Kidney (tissue), 14 donors: ENCODE results near the gene C6. TPM values are rescaled to one million over a fixed set of nuclear protein-coding genes. Genes with fewer than 3 reads are reported as not detected.
A peak's percentile ranks its signal among the peaks of the same experiment; 100 is the strongest.
"Not testable (repeated sequence)": the region's sequence is repeated elsewhere in the genome, so short reads cannot be mapped to it uniquely, and the experiment has no call there.

Experiments used
- DNase-seq, 5 donors: peaks; one replicate each; pipeline ENCODE4 v3.0.0-alpha.2; 2013 to 2020
- FAIRE-seq: peaks from 2 replicates; lab custom pipeline; 2012; peaks lifted over from hg19 to GRCh38; lab: Jason Lieb, UNC
- H3K27ac ChIP-seq, 2 donors: one replicate each; pipeline ENCODE4 v1.7.0; 2013; ENCODE audit warnings: low read depth in 2 of 2, low read length in 2 of 2, inconsistent platforms in 1 of 2
- H3K27me3 ChIP-seq: one replicate; pipeline ENCODE4 v1.7.1; 2013; ENCODE audit warnings: low read length, inconsistent platforms; ENCODE audit not compliant: control insufficient read depth, insufficient read depth
- H3K36me3 ChIP-seq, 3 donors: one replicate each; pipeline versions ENCODE4 v1.7.0 to v1.7.1; 2013; ENCODE audit warnings: low read length in 3 of 3, control low read depth in 1 of 3, inconsistent platforms in 1 of 3; ENCODE audit not compliant: insufficient read depth in 3 of 3, control insufficient read depth in 2 of 3
- H3K4me1 ChIP-seq, 3 donors: one replicate each; pipeline versions ENCODE4 v1.7.0 to v1.7.1; 2013; ENCODE audit warnings: low read length in 3 of 3, inconsistent platforms in 1 of 3, low read depth in 1 of 3; ENCODE audit not compliant: control insufficient read depth in 2 of 3, insufficient read depth in 2 of 3
- H3K4me3 ChIP-seq, 3 donors: one replicate each; pipeline versions ENCODE4 v1.7.0 to v1.8.1; 2013; ENCODE audit warnings: low read length in 3 of 3, control low read depth in 1 of 3, inconsistent platforms in 1 of 3
- H3K9ac ChIP-seq, 3 donors: one replicate each; pipeline versions ENCODE4 v1.7.0 to v1.7.1; 2013; ENCODE audit warnings: low read length in 3 of 3, control low read depth in 1 of 3, inconsistent platforms in 1 of 3
- H3K9me3 ChIP-seq, 3 donors: one replicate each; pipeline versions ENCODE4 v1.7.0 to v1.7.1; 2013; ENCODE audit warnings: low read length in 3 of 3, control low read depth in 1 of 3, inconsistent platforms in 1 of 3; ENCODE audit not compliant: control insufficient read depth in 2 of 3, insufficient read depth in 1 of 3
- CTCF ChIP-seq: IDR thresholded peaks from 3 replicates; pipeline ENCODE4 v1.5.1; 2012; ENCODE audit warnings: mild to moderate bottlenecking, moderate library complexity, borderline replicate concordance; ENCODE audit not compliant: insufficient read depth; ENCODE audit errors: extremely low read depth
- intact Hi-C: fragments of 100-400 bp; cut with DNase I; formaldehyde crosslinking; loops from one replicate; pipeline ENCODE4 v1.11.1; 2022
- polyA plus RNA-seq: library from polyadenylated mRNA; stranded (reverse); fragments of 350-450 nt; fragmentation: Illumina TruSeq; extraction: RNeasy Lipid Tissue Mini Kit (QIAGEN cat#74804); gene quantifications from one replicate; pipeline ENCODE4 v1.2.3, GENCODE V29; 2014; ENCODE audit warnings: low read depth, low replicate concordance; ENCODE audit not compliant: insufficient read depth
- total RNA-seq: library from RNA; stranded (reverse); fragmentation: NEBNext Ultra II Directional; extraction: Animal tissue kit (Norgen Biotek cat#: 25700); gene quantifications from one replicate; pipeline ENCODE4 v1.2.1, GENCODE V29; 2021
- donor health status: control.
- donor health status: control.
- donor health status: control.
- donor health status: control.
- donor health status: control.
- donor health status: DM: yes; HTN: yes; CAD: no.
- donor health status: Normal renal cell carcinoma (clear cell type).

C6 gene
- total and polyA plus RNA-seq, 2 donors from 2014 or later, result 5.2 to 46.2 TPM

GRCh38 chr5:41218929-41219657 lies 5.8 kb upstream of the C6 start:
- Histone ChIP-seq H3K4me1 (peaks cover 0 to 5% (median 0%) of the 10 kb centered on the region in 3 donors), H3K36me3 (no peaks in the 10 kb centered on the region), H3K9me3 (no peaks in the 10 kb centered on the region), H3K4me3 (no peak overlapping the region), H3K27me3 (no peaks in the 10 kb centered on the region), H3K9ac (no peak overlapping the region), H3K27ac (peak overlapping the region in 1 of 2 donors; percentile 37)
- DNase-seq, result no peak
- no peak for FAIRE-seq
- TF ChIP-seq CTCF, result no peak
- intact Hi-C loops, result no loop called here

- H3K9ac ChIP-seq, result no peak overlapping the region
- FAIRE-seq (no peak), DNase-seq (peak in 1 of 5 donors; percentile 5)
- no peak overlapping the region for H3K4me3 ChIP-seq
- H3K9me3 ChIP-seq, result no peaks in the 10 kb centered on the region
- no peak for TF ChIP-seq CTCF
- no peaks in the 10 kb centered on the region for H3K27me3 ChIP-seq
- intact Hi-C loops, result no loop called here
- H3K36me3 ChIP-seq, result no peaks in the 10 kb centered on the region
- no peak overlapping the region for H3K27ac ChIP-seq
- H3K4me1 ChIP-seq, result peaks cover 0 to 8% (median 0%) of the 10 kb centered on the region in 3 donors
These were observed 850 bp upstream of the C6 start for GRCh38 chr5:41214182-41214581.

- DNase-seq (no peak), FAIRE-seq (no peak)
- H3K27ac ChIP-seq, result no peak overlapping the region
- H3K27me3 ChIP-seq, result no peaks in the 10 kb centered on the region
- H3K4me3 ChIP-seq, result no peak overlapping the region
- no peaks in the 10 kb centered on the region for H3K36me3 ChIP-seq
- no peaks in the 10 kb centered on the region for H3K9me3 ChIP-seq
- H3K9ac ChIP-seq, result no peak overlapping the region
- no peak for TF ChIP-seq CTCF
- intact Hi-C loops, result no loop called here
- H3K4me1 ChIP-seq, result peaks cover 0 to 8% (median 0%) of the 10 kb centered on the region in 3 donors
These were observed 397 bp downstream of the C6 start for GRCh38 chr5:41212935-41213334.

GRCh38 chr5:41211417-41211816 lies 1.9 kb downstream of the C6 start:
- no peak overlapping the region for H3K9ac ChIP-seq
- no peaks in the 10 kb centered on the region for H3K9me3 ChIP-seq
- DNase-seq (no peak), FAIRE-seq (no peak)
- no peaks in the 10 kb centered on the region for H3K27me3 ChIP-seq
- H3K27ac ChIP-seq, result no peak overlapping the region
- H3K4me3 ChIP-seq, result no peak overlapping the region
- no peak for TF ChIP-seq CTCF
- H3K4me1 ChIP-seq, result peaks cover 0 to 8% (median 0%) of the 10 kb centered on the region in 3 donors
- H3K36me3 ChIP-seq, result no peaks in the 10 kb centered on the region
- intact Hi-C loops, result no loop called here

GRCh38 chr5:41205475-41205874 lies 7.9 kb downstream of the C6 start:
- intact Hi-C loops, H3K27ac ChIP-seq, H3K36me3 ChIP-seq, H3K9ac ChIP-seq, H3K27me3 ChIP-seq, H3K4me3 ChIP-seq, H3K9me3 ChIP-seq, FAIRE-seq, H3K4me1 ChIP-seq: not testable (repeated sequence)
- DNase-seq, result peak in 1 of 5 donors; percentile 23
